ENCODE results near the gene USP2.

Gene USP2

DNA sequence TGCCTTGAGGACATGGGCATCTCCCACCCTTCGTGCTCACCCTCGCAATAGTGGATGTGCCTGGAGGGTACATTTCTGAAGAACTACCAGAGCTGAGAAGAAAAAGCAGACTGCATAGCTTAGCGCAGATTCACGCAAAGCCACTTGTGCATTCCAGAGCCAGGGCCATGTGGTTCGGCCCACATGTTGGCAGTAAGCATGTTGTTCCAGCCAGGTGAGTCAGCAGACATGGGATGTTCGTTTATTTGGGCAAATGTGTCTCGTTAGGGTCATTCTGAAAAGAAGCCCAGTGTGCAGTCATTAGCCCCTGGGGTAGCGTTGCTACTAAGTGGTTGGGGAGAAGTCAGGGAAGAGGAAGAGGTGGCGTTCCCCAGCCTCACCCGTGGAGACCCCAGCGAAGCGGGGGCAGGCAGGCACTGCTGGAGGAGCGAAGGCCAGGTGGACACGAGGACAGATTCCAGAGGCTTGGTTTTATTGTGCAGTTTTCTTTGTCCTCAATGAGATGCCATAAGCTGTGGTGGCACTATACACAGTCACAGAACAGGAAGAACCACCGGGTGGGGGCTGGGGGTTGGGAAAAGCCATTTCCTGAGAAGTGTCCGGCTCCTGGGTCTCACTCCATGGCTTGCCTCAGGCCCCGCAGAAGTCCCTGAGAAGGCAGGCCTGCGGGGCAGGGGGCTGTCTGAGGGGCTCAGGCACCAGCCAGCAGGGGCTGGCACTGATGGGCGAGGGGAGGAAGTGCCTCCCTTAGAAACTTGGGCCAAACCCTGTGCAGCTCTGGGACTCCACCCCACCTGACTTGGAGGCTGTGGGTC is 36.4 kb upstream of the USP2 start:
- no peak for TF ChIP-seq CTCF (IDR thresholded peaks at IDR 0.05; ENCODE audit: insufficient read depth, low read length)
- no peak for TF ChIP-seq GABPA (IDR thresholded peaks at IDR 0.05; ENCODE audit: low read depth)
- no peak for TF ChIP-seq REST (IDR thresholded peaks at IDR 0.05; ENCODE audit: insufficient replicate concordance, low read depth)
- TF ChIP-seq SPI1 (IDR thresholded peaks at IDR 0.05; ENCODE audit: borderline replicate concordance, low read depth) = no peak
- DNase-seq (ENCODE audit: low read depth in 1 of 2, low spot score in 1 of 2) = no peak
- Histone ChIP-seq H3K27ac (replicated peaks) (no peak overlapping the region), H3K27me3 (ENCODE audit: insufficient read depth, poor library complexity, severe bottlenecking) (peaks cover 25% of the 10 kb centered on the region), H3K4me3 (replicated peaks; ENCODE audit: insufficient read depth, low read length) (no peak overlapping the region)

GRCh38 chr11:119416606-119417580 is 35.4 kb upstream of the USP2 start:
- TF ChIP-seq POLR2AphosphoS5 (IDR thresholded peaks at IDR 0.05; ENCODE audit: low read depth) (no peak), CTCF (IDR thresholded peaks at IDR 0.05; ENCODE audit: insufficient read depth, low read length) (no peak), GABPA (IDR thresholded peaks at IDR 0.05; ENCODE audit: low read depth) (no peak), REST (IDR thresholded peaks at IDR 0.05; ENCODE audit: insufficient replicate concordance, low read depth) (no peak), SPI1 (IDR thresholded peaks at IDR 0.05; ENCODE audit: borderline replicate concordance, low read depth) (no peak)
- no peak overlapping the region for H3K27ac ChIP-seq (replicated peaks)
- peaks cover 15% of the 10 kb centered on the region for H3K27me3 ChIP-seq (ENCODE audit: insufficient read depth, poor library complexity, severe bottlenecking)
- DNase-seq (ENCODE audit: low read depth in 1 of 2, low spot score in 1 of 2) = no peak
- H3K4me3 ChIP-seq (replicated peaks; ENCODE audit: insufficient read depth, low read length) = no peak overlapping the region

DNA sequence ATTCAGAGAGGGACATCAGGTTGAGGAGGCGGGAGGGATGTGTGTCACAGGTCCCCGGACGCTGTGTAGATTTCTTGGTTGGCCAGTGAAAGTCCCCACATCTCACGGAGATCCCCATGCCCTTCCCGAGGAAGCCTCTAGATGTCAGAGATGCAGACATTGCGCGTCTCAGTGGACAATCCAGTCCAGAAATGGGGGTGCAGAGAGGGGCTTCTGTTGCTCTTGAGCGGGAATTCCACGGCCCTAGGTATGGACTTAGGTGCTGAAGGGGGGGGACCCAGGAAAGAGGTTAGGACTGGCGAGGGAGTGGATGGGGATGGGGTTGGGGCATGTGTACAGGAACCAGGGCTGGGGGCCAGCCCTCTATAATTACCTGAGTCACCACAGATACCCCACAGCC is 34.5 kb upstream of the USP2 start:
- Histone ChIP-seq H3K27ac (replicated peaks) (no peak overlapping the region), H3K27me3 (ENCODE audit: insufficient read depth, poor library complexity, severe bottlenecking) (peaks cover 8% of the 10 kb centered on the region), H3K4me3 (replicated peaks; ENCODE audit: insufficient read depth, low read length) (no peak overlapping the region)
- no peak for DNase-seq (ENCODE audit: low read depth in 1 of 2, low spot score in 1 of 2)
- no peak for TF ChIP-seq GABPA (IDR thresholded peaks at IDR 0.05; ENCODE audit: low read depth)
- TF ChIP-seq SPI1 (IDR thresholded peaks at IDR 0.05; ENCODE audit: borderline replicate concordance, low read depth) = no peak
- TF ChIP-seq REST (IDR thresholded peaks at IDR 0.05; ENCODE audit: insufficient replicate concordance, low read depth) = no peak
- TF ChIP-seq CTCF (IDR thresholded peaks at IDR 0.05; ENCODE audit: insufficient read depth, low read length) = no peak
- no peak for TF ChIP-seq POLR2AphosphoS5 (IDR thresholded peaks at IDR 0.05; ENCODE audit: low read depth)

Data from HL-60 (cell line).